ENCODE results near the gene TEX51.

Gene TEX51

GRCh38 chr2:126877861-126878565 lies 20.7 kb upstream of the TEX51 start:
- no peak overlapping the region for H3K4me3 ChIP-seq (ENCODE audit: extremely low read depth, insufficient read depth, low read length, poor library complexity, severe bottlenecking)
- H3K9me3 ChIP-seq (ENCODE audit: control insufficient read depth, low read length): peaks cover 10% of the 10 kb centered on the region
- H3K27ac ChIP-seq (ENCODE audit: low read depth, low read length, severe bottlenecking): no peak overlapping the region
- H3K36me3 ChIP-seq (ENCODE audit: control insufficient read depth, insufficient read depth, low read length): no peaks in the 10 kb centered on the region
- no peaks in the 10 kb centered on the region for H3K4me1 ChIP-seq (ENCODE audit: control insufficient read depth, insufficient read depth, low read length, poor library complexity, severe bottlenecking)
- 92 to 96% methylated on average over 19 to 22 of the region's 25 CpGs for WGBS, 2 experiments (ENCODE audit: insufficient coverage in 2 of 2)

GRCh38 chr2:126878601-126879000 lies 20.1 kb upstream of the TEX51 start:
- Histone ChIP-seq H3K27ac (ENCODE audit: low read depth, low read length, severe bottlenecking) (no peak overlapping the region), H3K4me1 (ENCODE audit: control insufficient read depth, insufficient read depth, low read length, poor library complexity, severe bottlenecking) (no peaks in the 10 kb centered on the region), H3K36me3 (ENCODE audit: control insufficient read depth, insufficient read depth, low read length) (no peaks in the 10 kb centered on the region), H3K9me3 (ENCODE audit: control insufficient read depth, low read length) (peaks cover 10% of the 10 kb centered on the region), H3K4me3 (ENCODE audit: extremely low read depth, insufficient read depth, low read length, poor library complexity, severe bottlenecking) (no peak overlapping the region)
- 91 to 100% methylated on average over 1 to 6 of the region's 7 CpGs for WGBS, 2 experiments (ENCODE audit: insufficient coverage in 2 of 2)

DNA sequence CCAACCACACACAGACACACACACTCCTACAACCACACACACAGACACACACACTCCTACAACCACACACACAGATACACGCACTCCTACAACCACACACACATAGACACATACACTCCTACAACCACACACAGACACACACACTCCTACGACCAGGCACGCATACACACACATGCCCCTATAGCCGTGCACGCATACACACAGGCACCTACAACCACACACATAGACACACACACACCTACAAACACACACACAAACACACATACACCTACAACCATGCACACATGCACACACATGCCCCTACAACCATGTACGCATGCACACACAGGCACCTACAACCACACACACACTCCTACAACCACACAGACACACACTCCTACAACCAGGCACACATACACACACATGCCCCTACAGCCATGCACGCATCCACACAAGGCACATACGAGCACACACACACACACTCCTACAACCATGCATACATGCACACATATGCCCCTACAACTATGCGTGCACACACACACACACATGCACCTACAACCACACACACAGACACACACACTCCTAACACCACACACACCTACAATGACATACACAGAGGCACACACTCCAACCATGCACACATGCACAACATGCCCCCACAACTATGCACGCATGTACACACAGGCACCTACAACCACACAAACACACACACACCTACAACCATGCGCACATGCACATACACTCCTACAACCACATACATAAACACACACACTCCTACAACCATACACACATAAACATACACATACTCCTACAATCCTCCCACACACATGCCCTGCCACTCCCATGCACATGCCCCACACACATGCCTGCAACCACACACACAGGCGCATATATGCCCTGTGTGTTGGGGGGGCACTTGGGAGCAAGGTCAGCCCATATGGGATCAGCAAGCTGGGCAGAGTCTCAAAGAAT lies 19.1 kb upstream of the TEX51 start:
- Histone ChIP-seq H3K4me3 (ENCODE audit: extremely low read depth, insufficient read depth, low read length, poor library complexity, severe bottlenecking) (no peak overlapping the region), H3K9me3 (ENCODE audit: control insufficient read depth, low read length) (peaks cover 10% of the 10 kb centered on the region), H3K36me3 (ENCODE audit: control insufficient read depth, insufficient read depth, low read length) (no peaks in the 10 kb centered on the region), H3K27ac (ENCODE audit: low read depth, low read length, severe bottlenecking) (no peak overlapping the region), H3K4me1 (ENCODE audit: control insufficient read depth, insufficient read depth, low read length, poor library complexity, severe bottlenecking) (no peaks in the 10 kb centered on the region)
- 79 to 97% methylated on average over 9 to 11 of the region's 12 CpGs for WGBS, 2 experiments (ENCODE audit: insufficient coverage in 2 of 2)

GRCh38 chr2:126880324-126880723 lies 18.4 kb upstream of the TEX51 start:
- H3K9me3 ChIP-seq (ENCODE audit: control insufficient read depth, low read length): peaks cover 6% of the 10 kb centered on the region
- no peak overlapping the region for H3K4me3 ChIP-seq (ENCODE audit: extremely low read depth, insufficient read depth, low read length, poor library complexity, severe bottlenecking)
- 92 to 98% methylated on average over 3 to 7 of the region's 7 CpGs for WGBS, 2 experiments (ENCODE audit: insufficient coverage in 2 of 2)
- no peak overlapping the region for H3K27ac ChIP-seq (ENCODE audit: low read depth, low read length, severe bottlenecking)
- no peaks in the 10 kb centered on the region for H3K4me1 ChIP-seq (ENCODE audit: control insufficient read depth, insufficient read depth, low read length, poor library complexity, severe bottlenecking)
- H3K36me3 ChIP-seq (ENCODE audit: control insufficient read depth, insufficient read depth, low read length): no peaks in the 10 kb centered on the region

- peaks cover under 1% of the 10 kb centered on the region for H3K9me3 ChIP-seq (ENCODE audit: control insufficient read depth, low read length)
- 86 to 100% methylated on average over 2 of the region's 4 CpGs for WGBS, 2 experiments (ENCODE audit: insufficient coverage in 2 of 2)
- H3K27ac ChIP-seq (ENCODE audit: low read depth, low read length, severe bottlenecking): no peak overlapping the region
- no peak overlapping the region for H3K4me3 ChIP-seq (ENCODE audit: extremely low read depth, insufficient read depth, low read length, poor library complexity, severe bottlenecking)
- H3K36me3 ChIP-seq (ENCODE audit: control insufficient read depth, insufficient read depth, low read length): no peaks in the 10 kb centered on the region
- H3K4me1 ChIP-seq (ENCODE audit: control insufficient read depth, insufficient read depth, low read length, poor library complexity, severe bottlenecking): no peaks in the 10 kb centered on the region
These were observed 17.9 kb upstream of the TEX51 start for GRCh38 chr2:126880817-126881216.

GRCh38 chr2:126881591-126881990 lies 17.1 kb upstream of the TEX51 start:
- Histone ChIP-seq H3K4me1 (ENCODE audit: control insufficient read depth, insufficient read depth, low read length, poor library complexity, severe bottlenecking) (no peaks in the 10 kb centered on the region), H3K36me3 (ENCODE audit: control insufficient read depth, insufficient read depth, low read length) (no peaks in the 10 kb centered on the region), H3K27ac (ENCODE audit: low read depth, low read length, severe bottlenecking) (no peak overlapping the region), H3K4me3 (ENCODE audit: extremely low read depth, insufficient read depth, low read length, poor library complexity, severe bottlenecking) (no peak overlapping the region), H3K9me3 (ENCODE audit: control insufficient read depth, low read length) (no peaks in the 10 kb centered on the region)
- 76 to 88% methylated on average over 4 to 9 of the region's 9 CpGs for WGBS, 2 experiments (ENCODE audit: insufficient coverage in 2 of 2)

DNA sequence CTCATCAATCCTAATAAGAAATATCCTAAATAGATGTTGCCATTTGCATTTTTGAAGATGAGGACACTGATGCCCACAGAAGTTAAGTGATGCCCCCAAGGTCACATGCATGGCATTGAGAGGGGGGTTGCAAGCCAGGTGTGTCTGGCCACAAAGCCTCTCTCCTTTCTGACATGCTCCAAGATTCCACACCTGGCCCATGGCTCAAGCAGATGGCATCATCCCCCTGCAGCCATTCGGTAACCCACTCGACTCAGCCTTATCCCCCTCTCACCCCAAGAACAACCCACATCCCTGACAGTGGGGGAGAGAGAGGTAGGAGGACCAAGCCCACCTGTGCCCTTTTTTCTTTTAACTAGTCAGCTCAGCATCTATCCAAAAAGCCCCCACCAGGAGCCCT lies 16.5 kb upstream of the TEX51 start:
- no peak overlapping the region for H3K4me3 ChIP-seq (ENCODE audit: extremely low read depth, insufficient read depth, low read length, poor library complexity, severe bottlenecking)
- no peaks in the 10 kb centered on the region for H3K4me1 ChIP-seq (ENCODE audit: control insufficient read depth, insufficient read depth, low read length, poor library complexity, severe bottlenecking)
- WGBS, 2 experiments (ENCODE audit: insufficient coverage in 2 of 2): no CpG with 5 or more reads among the region's 2 CpGs
- no peaks in the 10 kb centered on the region for H3K36me3 ChIP-seq (ENCODE audit: control insufficient read depth, insufficient read depth, low read length)
- H3K9me3 ChIP-seq (ENCODE audit: control insufficient read depth, low read length): no peaks in the 10 kb centered on the region
- H3K27ac ChIP-seq (ENCODE audit: low read depth, low read length, severe bottlenecking): no peak overlapping the region

DNA sequence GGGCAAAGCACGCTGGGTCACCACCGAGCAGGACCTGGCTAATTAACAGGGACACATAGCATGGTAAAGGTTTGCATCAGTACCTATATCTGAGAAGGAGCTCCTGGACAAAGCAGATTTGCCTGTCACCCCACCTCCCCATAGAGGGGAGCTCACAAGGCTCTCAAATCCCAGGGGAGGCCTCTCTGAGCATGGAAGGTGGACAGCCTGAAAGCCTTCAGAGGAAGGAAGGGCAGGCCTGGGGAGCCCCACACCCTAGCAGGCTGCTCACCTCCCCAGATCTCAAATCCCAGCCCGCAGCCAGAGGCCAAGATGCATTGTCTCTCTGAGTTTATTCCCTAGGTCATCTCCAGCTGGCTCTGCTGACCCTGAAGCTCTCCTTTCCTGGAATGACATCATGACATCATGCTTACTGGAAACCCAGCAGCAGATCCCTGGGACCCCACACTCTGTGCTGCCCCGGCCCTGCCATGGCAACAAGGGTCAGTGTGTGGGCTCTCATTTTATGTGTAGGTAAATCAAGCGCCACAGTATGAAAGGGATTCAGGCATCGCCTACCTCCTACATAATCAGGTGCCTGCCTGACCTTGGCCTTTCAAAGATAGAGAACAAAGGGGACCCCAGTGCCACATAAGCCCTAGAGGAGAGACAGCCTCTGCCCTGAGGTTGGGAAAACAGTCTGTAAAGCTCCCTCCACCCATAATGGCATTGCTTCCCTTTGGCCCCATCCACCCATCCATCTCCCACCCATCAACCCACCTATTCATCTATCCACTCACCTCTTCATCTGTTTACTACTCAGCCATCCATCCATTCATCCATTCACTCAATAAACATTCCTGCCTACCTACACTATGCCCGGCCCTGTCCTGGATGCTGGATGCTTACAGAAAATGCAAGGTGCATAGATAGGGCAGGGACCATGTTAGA lies 15.7 kb upstream of the TEX51 start:
- Histone ChIP-seq H3K4me3 (ENCODE audit: extremely low read depth, insufficient read depth, low read length, poor library complexity, severe bottlenecking) (no peak overlapping the region), H3K4me1 (ENCODE audit: control insufficient read depth, insufficient read depth, low read length, poor library complexity, severe bottlenecking) (no peaks in the 10 kb centered on the region), H3K9me3 (ENCODE audit: control insufficient read depth, low read length) (no peaks in the 10 kb centered on the region), H3K27ac (ENCODE audit: low read depth, low read length, severe bottlenecking) (no peak overlapping the region), H3K36me3 (ENCODE audit: control insufficient read depth, insufficient read depth, low read length) (no peaks in the 10 kb centered on the region)
- WGBS, 2 experiments (ENCODE audit: insufficient coverage in 2 of 2): 88 to 100% methylated on average over 4 to 5 of the region's 7 CpGs

DNA sequence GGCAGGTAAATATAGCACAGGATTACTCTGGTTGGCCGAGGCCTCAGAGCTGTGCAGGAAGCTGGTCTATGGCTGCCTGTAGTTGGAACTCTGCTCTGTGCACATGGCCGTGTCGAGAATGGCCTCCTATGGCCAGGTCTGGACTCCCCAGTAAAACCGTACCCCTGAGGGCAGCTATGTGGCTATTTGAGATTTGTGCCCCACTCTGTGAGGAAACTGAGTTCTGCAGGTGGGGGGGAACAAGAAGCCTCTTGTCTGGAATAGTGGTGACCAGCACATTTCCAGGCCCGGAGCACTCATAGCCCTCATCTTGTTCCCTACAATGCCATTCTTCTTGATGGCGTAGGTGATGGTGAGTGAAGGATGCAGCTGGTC lies 15.0 kb upstream of the TEX51 start:
- no peak overlapping the region for H3K4me3 ChIP-seq (ENCODE audit: extremely low read depth, insufficient read depth, low read length, poor library complexity, severe bottlenecking)
- H3K36me3 ChIP-seq (ENCODE audit: control insufficient read depth, insufficient read depth, low read length): no peaks in the 10 kb centered on the region
- H3K4me1 ChIP-seq (ENCODE audit: control insufficient read depth, insufficient read depth, low read length, poor library complexity, severe bottlenecking): no peaks in the 10 kb centered on the region
- no peaks in the 10 kb centered on the region for H3K9me3 ChIP-seq (ENCODE audit: control insufficient read depth, low read length)
- 98 to 100% methylated on average over 4 of the region's 6 CpGs for WGBS, 2 experiments (ENCODE audit: insufficient coverage in 2 of 2)
- H3K27ac ChIP-seq (ENCODE audit: low read depth, low read length, severe bottlenecking): no peak overlapping the region

Measured in mesodermal cell (in vitro differentiated cells).